ENCODE data around the gene CTNNA3.

GRCh38 chr10:66778351-66778750 lies 917.6 kb downstream of the CTNNA3 start:
- no peak for TF ChIP-seq POLR2A (IDR thresholded peaks at IDR 0.05)
- no peak for TF ChIP-seq CTCF (IDR thresholded peaks at IDR 0.05)
